LoVo (cell line): ENCODE data around the gene SPEG.

Source experiments
- DNase-seq: peaks from one replicate; pipeline ENCODE4 v3.0.0-alpha.2; 2016; ENCODE audit warnings: low spot score

SPEG gene

GRCh38 chr2:219497495-219498279, 63.0 kb downstream of the SPEG start:
- peak; percentile 82 for DNase-seq

GRCh38 chr2:219498280-219499057, 63.8 kb downstream of the SPEG start, which contains the start of gene GMPPA:
TSS of gene GMPPA (plus strand) at chr2:219498891. CDS start at chr2:219499976, 1,085 bp downstream.
- DNase-seq = peak; percentile 98

- no peak for DNase-seq
These were observed 64.3 kb downstream of the SPEG start for GRCh38 chr2:219499058-219499307.

GRCh38 chr2:219499555-219499954, 64.9 kb downstream of the SPEG start:
- DNase-seq = no peak

GRCh38 chr2:219500135-219500534, 65.5 kb downstream of the SPEG start:
- no peak for DNase-seq

GRCh38 chr2:219501849-219502248, 67.2 kb downstream of the SPEG start:
- no peak for DNase-seq

GRCh38 chr2:219502618-219503017, 68.0 kb downstream of the SPEG start:
- no peak for DNase-seq

GRCh38 chr2:219505585-219505984, 70.9 kb downstream of the SPEG start:
- DNase-seq = no peak

GRCh38 chr2:219506153-219506801, 71.6 kb downstream of the SPEG start:
- DNase-seq = no peak

GRCh38 chr2:219506802-219507526, 72.3 kb downstream of the SPEG start:
- no peak for DNase-seq

- DNase-seq = no peak
These were observed 73.2 kb downstream of the SPEG start for GRCh38 chr2:219507581-219508443.

- no peak for DNase-seq
These were observed 73.7 kb downstream of the SPEG start for GRCh38 chr2:219508444-219508734.

- no peak for DNase-seq
These were observed 74.5 kb downstream of the SPEG start for GRCh38 chr2:219508971-219509779.

- no peak for DNase-seq
These were observed 75.3 kb downstream of the SPEG start for GRCh38 chr2:219509780-219510511.

GRCh38 chr2:219510512-219511135, 76.0 kb downstream of the SPEG start:
- DNase-seq = no peak

GRCh38 chr2:219511547-219512325, 77.1 kb downstream of the SPEG start:
- no peak for DNase-seq

- DNase-seq = no peak
These were observed 78.0 kb downstream of the SPEG start for GRCh38 chr2:219512524-219513216.

GRCh38 chr2:219513787-219514186, 79.1 kb downstream of the SPEG start:
- no peak for DNase-seq
